GM12874 (cell line): ENCODE results near the gene TNFRSF12A.
A peak's percentile ranks its signal among the peaks of the same experiment; 100 is the strongest.

ENCODE experiments used
- CTCF ChIP-seq: IDR thresholded peaks from 2 replicates; pipeline ENCODE4 v1.5.1; 2011; ENCODE audit warnings: low read depth, mild to moderate bottlenecking, control low read depth, low read length, moderate library complexity; ENCODE audit not compliant: insufficient read depth

Gene TNFRSF12A

DNA sequence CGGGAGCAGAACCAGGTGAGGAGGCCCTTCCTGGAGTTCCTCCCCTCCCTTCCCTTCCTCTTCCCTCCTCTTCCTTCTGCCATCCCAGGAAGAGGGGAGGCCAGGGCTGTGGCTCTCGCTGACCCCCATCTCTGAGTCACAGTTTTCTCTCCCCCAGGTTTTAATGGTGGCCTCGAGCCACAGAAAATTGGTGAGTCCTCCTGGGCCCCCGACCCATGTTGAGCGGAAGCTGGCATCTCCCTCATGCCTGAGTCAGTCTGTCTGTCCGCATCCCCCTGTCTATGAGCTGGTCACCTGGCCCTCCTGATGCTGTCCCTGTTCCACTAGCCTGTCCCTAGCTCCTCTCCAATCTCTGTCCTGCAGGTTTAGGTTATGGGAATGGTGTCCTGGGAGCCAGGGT lies 20.2 kb upstream of the TNFRSF12A start:
- no peak for TF ChIP-seq CTCF

- no peak for TF ChIP-seq CTCF
Measured at GRCh38 chr16:3000540-3000939, 19.6 kb upstream of the TNFRSF12A start.

DNA sequence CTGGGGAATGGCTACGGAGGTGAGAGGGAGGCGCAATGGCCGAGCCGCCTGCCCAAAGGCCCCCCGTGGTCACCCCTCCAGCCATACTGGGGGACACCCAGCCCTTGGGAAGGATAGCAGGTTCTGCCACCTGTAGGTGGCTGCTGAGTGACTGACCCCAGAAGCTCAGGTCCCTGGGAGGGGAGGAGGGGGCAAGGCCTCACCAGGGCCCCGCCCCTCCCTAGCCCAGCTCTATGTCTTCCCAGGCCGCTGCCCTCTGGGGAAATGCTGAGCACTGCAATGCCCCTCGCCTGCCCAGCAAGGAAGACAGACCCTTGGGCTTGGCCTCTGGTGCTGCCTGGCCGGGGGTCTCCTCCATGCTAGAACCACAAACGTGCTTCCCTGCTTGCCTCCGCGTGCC lies 18.9 kb upstream of the TNFRSF12A start:
- no peak for TF ChIP-seq CTCF

GRCh38 chr16:3003582-3004270 lies 16.4 kb upstream of the TNFRSF12A start:
- TF ChIP-seq CTCF: peak; percentile 64

DNA sequence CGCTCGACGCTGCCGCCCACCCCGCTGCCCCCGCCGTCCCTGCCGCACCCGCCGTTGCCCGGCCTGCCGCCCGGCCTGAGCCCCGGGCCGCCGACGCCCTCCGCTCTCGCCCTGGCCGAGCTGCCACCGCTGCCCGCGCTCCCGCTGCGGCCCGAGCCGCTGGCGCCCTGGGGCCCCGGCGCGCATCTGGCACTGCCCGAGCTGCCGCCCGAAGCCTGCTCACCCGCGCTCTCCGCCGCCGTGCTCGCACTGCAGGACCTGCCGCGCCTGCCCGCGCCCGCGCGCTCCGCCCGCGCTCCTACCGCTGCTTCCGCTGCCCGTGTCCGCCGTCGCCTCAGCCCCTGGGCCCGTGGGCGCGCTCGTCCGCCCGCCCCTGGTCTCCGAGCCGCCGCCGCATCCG lies 15.8 kb upstream of the TNFRSF12A start:
- no peak for TF ChIP-seq CTCF

- no peak for TF ChIP-seq CTCF
Measured at GRCh38 chr16:3004781-3005284, 15.3 kb upstream of the TNFRSF12A start.

- TF ChIP-seq CTCF: no peak
Measured at GRCh38 chr16:3007059-3007956, 12.9 kb upstream of the TNFRSF12A start.
